Head of caudate nucleus (tissue), 42 donors: ENCODE data around the gene GTPBP2.

Source experiments
- DNase-seq, 42 donors: peaks; one replicate each; pipeline versions ENCODE4 v3.0.0 to v3.0.0-alpha.2; 2020 to 2021; ENCODE audit warnings: mixed read lengths in 7 of 42
- intact Hi-C: fragments of 100-400 bp; cut with DNase I; formaldehyde crosslinking; loops from one replicate; pipeline ENCODE4 v1.15.0; 2022

The GTPBP2 gene

GRCh38 chr6:43629505-43630300 lies 639 bp upstream of the GTPBP2 start:
- peak; percentile 73 to 95 (median 87) for DNase-seq
- intact Hi-C loops: no loop called here

GRCh38 chr6:43628393-43629103 lies 516 bp downstream of the GTPBP2 start:
- peak in 28 of 42 donors; percentile 12 to 61 (median 36) for DNase-seq
- intact Hi-C loops: no loop called here

GRCh38 chr6:43627008-43627825 lies 1.8 kb downstream of the GTPBP2 start:
- intact Hi-C loops: no loop called here

GRCh38 chr6:43625393-43625992 lies 3.6 kb downstream of the GTPBP2 start:
- DNase-seq: peak in 2 of 42 donors; percentile 8 to 32
- intact Hi-C loops: no loop called here

More at GRCh38 chr6:43627008-43627825, 1.8 kb downstream of the GTPBP2 start:
- DNase-seq: peak in 20 of 42 donors; percentile 28 to 79 (median 42)

GRCh38 chr6:43624786-43625288 lies 4.2 kb downstream of the GTPBP2 start:
- intact Hi-C loops: no loop called here
- DNase-seq: peak in 2 of 42 donors; percentile 10 to 29

- intact Hi-C loops: no loop called here
- DNase-seq: peak in 2 of 42 donors; percentile 7 to 25
Observed at GRCh38 chr6:43623880-43624785, 4.9 kb downstream of the GTPBP2 start.

- intact Hi-C loops: no loop called here
- peak in 1 of 42 donors; percentile 6 for DNase-seq
Observed at GRCh38 chr6:43622541-43622940, 6.5 kb downstream of the GTPBP2 start.

GRCh38 chr6:43621836-43622180 lies 7.3 kb downstream of the GTPBP2 start:
- intact Hi-C loops: no loop called here
- DNase-seq: peak in 1 of 42 donors; percentile 0

- peak in 1 of 42 donors; percentile 12 for DNase-seq
- intact Hi-C loops: no loop called here
Observed at GRCh38 chr6:43621078-43621835, 7.8 kb downstream of the GTPBP2 start.

GRCh38 chr6:43616725-43617472 lies 12.2 kb downstream of the GTPBP2 start:
- DNase-seq: no peak
- intact Hi-C loops: no loop called here

GRCh38 chr6:43614396-43614730 lies 14.7 kb downstream of the GTPBP2 start:
- DNase-seq: no peak
- intact Hi-C loops: no loop called here

- DNase-seq: peak in 26 of 42 donors; percentile 5 to 76 (median 36)
- intact Hi-C loops: no loop called here
Observed at GRCh38 chr6:43613721-43614395, 15.2 kb downstream of the GTPBP2 start.

- no peak for DNase-seq
- intact Hi-C loops: no loop called here
Observed at GRCh38 chr6:43610431-43610830, 18.6 kb downstream of the GTPBP2 start.

- intact Hi-C loops: no loop called here
- no peak for DNase-seq
Observed at GRCh38 chr6:43609402-43609801, 19.7 kb downstream of the GTPBP2 start.

GRCh38 chr6:43608807-43609206 lies 20.3 kb downstream of the GTPBP2 start:
- intact Hi-C loops: no loop called here
- no peak for DNase-seq

- intact Hi-C loops: no loop called here
Observed at GRCh38 chr6:43608310-43608763, 20.7 kb downstream of the GTPBP2 start.

More at GRCh38 chr6:43608310-43608763, 20.7 kb downstream of the GTPBP2 start:
- peak; percentile 32 to 90 (median 76) for DNase-seq
